ENCODE measurements around the gene LRRC47.

Gene LRRC47

DNA sequence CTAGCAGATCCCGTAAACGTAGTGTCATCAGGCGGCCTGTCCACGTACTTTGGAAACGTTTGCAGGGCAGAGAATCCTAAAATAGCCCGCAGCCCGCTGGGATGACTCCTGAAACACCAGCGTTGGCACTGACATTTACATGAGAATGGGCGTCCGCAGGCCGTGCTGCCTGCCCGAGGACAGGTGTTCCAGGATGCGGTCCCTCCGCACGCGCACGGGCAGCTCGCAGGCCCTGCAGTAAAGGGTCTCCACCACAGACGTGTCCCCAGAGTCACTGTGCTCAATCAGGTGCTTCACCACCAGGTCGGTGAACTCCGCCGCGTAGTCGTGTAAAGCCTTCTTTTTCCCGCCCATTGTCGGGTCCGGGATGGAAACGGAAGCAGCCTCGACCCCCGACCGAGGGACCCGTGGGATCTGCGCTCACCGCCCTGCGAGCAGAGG, 49.9 kb downstream of the LRRC47 start:
- DNase-seq: no peak

DNA sequence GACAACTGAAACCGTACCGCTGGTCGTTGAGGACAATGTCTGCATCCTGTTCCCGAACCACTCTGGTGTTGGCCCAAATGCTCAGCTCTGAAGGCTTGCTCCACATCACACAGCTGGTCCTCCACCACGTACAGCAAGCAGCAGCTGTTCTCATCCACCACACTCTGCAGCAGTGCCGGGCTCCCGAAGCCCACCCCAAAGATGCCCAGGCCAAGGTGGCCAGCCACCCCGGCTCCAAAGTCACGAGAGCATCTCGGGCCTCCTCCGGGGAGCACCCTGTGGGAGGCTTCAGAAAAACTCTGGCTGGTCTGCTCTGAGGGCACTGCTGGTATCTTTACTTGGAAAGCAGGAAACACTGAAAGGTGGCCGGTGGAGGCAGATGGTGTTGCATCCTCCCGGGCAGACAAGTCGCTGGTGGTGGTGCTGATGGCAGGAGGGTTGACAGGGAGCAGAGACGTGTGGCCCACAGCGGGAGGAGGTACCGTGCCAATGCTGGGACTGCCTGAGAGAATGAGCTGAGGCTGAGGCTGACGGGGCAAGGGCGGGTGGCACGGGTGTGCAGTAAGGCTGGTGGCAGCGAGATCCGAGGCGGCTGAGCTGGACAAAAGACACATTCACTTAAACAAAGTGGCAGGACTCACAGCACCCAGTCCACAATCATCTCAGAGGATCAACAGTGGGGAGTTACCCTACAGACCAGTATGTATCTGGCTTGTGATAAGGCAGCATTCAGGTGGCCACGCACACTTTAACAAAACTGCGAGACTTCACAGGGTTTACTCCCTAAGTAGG, 50.5 kb downstream of the LRRC47 start:
- no peak for DNase-seq

DNA sequence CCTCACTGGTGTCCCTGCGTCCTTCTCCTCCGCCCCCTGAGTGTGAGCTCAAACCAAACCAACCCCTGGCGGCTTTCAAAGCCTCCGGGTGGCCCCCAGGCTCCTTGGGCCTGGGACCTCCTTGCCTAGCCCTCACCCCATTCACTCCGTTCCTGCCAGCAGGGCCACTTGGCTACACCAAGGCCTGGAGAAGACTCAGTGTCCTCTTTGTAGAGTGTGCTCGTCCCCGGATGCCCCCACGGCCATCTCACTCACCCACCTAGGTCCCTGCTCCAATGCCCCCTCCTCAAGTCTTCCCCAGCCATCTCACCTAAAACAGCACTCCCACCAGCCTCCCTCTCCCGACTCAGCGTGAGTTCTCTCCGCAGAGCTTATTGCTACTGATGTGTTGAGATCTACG, 51.2 kb downstream of the LRRC47 start:
- DNase-seq: no peak

DNA sequence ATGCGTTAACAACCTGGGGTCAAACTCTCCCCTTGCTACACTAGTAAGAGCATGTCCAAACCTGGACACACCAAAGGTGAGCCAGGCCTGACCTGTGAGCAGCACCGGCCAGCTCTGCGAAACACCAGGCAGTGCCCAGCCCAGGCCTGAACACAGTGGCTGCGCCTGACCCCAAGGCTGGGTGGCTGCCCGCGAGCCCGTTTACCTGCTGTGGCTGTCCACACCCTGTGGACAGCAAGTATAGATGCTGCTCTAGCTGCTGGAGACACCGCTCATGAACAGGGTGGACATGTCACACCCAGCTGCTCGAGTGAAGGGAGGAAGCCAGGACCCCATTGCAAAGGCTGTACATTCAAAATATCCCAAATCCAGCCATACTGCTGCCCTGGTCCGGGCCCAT, 51.7 kb downstream of the LRRC47 start:
- no peak for DNase-seq

DNA sequence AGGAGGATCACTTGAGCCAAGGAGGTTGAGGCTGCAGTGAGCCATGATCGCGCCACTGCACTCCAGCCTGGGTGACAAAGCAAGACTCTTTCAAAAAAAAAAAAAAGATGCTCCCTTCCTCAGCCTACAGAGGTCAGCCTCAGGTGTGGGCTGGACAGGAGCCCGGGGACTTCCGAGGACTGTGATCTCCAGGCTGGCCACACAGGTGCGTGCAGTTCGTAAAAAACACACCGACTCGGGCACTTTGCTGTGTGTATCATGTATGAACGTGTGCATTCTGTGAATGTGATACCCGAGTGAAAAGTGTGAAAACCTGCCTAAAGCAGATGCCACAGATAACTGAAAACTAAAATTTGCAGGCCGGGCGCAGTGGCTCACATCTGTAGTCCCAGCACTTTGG, 52.5 kb downstream of the LRRC47 start:
- DNase-seq: no peak

DNA sequence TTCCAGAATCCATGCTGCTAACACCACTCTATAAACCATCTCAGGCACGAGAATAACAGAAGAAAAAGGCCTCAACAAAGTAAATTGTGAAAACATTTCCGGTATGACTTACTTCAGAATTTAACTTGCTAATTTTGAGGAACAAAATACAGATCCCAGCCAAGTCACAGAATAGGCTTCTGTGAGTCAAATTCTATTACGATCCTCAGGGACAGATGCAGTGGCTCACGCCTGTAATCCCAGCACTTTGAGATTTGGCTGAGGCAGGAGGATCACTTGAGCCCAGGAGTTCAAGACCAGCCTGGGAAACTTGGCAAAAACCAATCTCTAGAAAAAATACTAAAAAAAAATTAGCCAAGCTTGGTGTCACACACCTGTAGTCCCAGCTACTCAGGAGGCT, 52.9 kb downstream of the LRRC47 start:
- no peak for DNase-seq

DNA sequence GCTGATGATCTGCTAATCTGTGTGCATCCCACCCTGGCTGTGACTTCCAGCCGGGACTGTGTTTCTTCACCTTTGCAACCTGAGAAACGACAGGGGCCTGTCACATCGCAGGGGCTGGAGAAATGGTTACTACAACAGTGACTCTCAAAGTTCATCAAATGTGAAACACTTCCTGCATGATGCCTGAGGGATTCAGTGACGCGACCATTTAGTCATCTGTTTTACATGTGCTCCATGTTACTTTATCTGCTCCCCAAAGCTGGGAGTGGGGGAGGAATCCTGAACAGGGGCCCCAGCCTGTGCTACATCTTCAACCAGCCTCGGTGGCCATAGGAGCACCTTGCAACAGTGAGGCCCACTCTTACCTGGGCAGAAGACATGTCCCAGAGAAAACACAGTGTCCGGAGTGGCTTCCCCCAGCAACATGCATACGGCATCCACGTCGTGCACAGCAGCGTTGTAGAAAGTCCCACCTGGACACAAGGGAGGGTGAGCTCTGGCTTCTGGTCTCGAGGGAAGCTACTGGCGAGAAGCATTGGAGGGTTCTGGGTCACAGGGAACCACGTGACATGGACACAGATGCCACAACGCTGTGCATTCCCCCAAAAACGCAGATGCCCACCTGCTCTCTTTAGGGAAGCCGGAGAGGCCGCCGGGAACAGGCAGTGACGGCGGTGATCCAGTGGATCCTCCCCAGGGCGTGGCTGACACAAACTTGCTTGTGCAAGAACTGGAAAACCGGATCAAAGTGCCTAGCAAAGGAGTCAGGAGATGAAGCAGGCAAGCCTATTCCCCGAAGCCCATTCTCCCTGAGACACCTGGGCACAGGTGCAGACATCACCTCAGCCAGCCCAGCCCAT, 53.6 kb downstream of the LRRC47 start:
- no peak for DNase-seq

DNA sequence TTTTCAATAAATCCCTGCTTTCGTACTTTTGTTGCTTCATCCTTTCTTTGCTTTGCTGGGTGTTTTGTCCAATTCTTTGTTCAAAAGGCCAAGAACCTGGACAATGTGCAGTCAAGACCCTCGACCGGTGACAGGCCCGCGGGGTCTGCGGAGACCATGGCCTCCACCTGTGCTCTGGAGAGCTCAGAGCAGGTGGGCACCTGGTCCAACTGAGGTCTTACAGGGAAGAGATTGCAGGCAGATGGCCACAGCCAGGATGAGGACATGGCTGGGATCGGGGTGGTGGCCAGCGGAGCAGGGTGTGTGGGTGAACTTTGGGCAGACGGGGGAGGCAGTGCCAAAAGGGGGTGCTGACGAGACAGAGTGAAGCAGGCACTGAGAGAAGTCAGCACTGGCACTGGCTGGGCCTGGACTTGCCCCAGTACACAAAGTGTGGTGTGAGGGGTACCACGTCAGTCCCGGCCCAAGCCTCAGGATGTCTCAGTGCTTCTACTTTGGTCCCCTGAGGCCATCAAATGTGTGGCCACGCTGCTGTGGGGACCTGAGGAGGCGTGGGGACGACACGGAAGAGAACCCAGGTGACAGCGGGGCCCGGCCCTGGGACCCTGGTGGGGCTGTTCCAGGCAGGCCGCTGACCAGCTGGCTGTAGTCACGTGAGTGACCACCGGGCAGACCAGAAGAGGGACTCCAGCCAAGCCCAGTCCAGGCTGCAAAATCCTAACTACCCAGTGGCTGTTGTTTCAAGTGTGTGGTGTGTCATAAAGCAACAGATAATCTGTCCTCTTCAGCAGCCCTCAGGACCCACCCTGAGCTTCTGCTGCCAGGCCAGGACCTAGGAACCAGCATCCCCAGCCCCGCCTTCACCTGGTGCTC, 54.5 kb downstream of the LRRC47 start:
- DNase-seq: no peak

DNA sequence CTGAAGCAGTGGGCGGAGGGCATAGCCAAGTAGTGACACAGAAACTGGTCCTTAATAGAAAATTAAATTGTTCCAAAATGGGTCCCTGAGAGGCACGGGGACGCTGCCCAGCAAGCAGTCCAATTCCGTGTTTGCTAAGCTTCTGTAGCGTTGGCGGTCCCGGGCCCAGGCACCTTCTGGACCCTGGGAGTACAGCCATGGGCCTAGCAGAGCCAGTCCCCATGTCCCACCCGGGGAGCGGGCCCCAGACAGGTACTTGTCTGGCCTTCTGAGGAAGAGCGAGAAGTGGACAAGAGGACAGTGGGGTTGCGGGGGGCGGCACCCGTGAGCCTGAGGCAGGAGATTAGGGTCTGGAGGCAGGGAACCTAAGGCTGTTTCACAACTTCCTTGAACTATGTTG, 55.5 kb downstream of the LRRC47 start:
- DNase-seq: no peak

DNA sequence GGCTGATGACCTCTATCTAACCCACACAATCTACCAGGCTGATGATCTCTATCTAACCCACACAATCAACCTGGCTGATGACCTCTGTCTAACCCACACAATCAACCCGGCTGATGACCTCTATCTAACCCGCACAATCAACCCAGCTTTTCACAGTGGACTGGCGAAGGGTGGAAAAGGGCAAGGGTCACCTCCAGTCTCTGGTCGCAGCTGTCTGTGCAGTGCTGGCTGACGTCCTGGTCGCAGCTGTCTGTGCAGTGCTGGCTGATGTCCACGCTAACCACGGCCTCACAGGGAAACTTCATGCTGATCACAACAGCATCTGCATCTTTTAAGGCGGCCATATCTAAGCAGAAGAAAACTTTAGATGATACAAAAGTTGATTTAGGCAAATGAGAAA, 56.3 kb downstream of the LRRC47 start:
- no peak for DNase-seq

DNA sequence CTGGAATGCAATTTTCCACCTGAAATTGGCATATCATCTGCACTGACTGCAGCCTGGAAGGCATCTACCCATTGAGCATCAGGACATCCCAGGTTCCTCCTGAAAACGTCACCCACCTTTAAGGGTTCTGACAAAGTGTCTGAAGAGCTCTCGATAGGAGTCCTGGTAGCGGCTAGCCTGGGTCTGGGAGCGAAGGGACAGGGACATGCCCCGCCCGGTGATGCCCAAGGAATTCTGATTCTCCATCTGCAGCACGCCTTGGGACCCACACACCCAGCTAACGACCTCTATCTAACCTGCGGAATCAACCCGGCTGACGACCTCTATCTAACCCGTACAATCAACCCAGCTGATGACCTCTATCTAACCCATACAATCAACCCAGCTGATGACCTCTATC, 57.4 kb downstream of the LRRC47 start:
- no peak for DNase-seq

DNA sequence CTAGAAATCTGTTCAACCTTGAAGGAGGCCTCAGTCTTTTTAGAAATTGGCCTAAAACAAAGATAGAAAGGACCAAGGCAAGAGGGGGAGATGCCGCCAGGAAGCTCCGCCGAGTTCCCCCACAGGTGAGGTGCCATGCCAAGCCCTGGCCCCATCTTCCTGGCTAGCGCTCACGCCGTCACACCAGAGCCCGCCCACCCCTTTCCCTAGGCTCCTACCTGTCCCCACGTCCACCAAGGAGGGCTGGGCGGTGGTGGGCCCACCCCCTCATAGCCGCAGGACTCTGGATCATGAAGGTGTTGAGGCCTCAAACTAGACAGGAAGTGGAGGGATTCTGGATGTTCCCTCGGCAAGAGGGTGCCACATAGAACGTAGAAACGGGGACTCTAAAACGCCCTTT, 59.6 kb downstream of the LRRC47 start:
- DNase-seq: no peak

DNA sequence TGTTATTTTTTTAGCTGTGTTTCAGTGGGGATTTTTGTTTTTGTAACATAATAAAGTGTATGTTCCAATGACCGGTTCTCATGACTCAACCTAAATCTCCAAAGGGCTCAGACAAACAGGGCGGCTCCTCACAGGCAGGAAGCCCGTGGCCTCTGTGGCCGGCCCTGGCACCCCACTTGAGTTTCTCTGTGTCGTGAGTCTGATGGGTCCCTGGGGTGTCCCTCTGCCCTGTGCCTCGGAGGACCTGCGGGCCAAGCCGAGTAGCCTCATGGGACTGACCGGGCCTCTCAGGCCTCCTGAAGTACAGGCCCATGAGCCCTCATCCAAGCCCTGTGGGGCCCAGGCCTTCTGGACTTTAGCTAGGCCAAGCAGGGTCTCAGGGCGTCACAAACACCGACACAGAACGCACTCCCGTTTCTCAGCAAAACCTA, 60.2 kb downstream of the LRRC47 start:
- DNase-seq: no peak

DNA sequence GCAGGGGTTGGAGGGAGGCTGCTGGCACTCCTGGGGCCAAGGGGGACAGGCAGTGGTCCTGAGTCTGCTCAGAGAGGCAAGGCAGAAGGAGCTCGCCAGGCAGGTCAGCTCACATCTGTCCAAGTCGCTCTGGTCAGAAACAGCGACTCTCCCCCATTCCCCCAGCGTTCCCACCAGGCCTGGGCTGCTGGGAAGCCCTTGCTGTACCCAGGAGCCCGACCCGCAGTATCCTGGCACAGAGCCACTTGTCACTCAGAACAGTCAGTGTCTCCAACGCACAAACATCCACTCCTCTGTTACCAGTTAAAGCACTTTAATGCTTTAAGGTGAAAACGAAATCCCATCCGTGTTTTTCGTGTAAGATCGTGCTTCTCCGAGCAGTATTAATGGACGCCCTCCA, 60.6 kb downstream of the LRRC47 start:
- DNase-seq: no peak

DNA sequence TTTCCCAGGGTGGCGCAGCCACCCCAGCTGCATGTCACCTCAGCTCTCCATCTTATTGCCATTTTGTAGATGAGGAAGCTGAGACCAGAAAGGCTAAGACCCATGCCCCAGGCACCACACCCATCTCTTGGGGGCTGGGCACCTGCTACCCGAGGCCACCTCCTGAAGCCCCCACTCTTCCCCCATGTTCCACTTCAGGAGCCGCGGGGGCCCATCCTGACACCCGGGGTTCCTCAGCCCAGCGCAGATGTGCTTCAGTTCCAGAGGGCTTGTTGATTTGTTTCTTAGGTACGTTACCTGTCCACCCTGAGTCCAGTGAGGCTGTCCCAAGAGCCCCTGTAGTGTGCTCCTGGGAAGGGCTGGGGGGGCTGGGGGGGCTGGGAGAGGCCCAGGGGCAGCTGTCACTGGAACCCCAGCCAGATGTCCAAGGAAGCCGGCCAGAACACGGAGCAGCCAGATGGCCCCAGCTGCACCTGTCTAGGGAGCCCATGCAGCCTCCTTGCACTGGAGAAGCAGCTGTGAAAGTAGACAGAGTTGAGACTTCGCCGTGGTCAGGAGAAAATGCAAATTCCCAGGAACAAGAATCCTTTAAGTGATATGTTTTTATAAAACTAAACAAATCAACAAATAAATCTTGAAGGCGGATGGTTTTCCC, 61.1 kb downstream of the LRRC47 start:
- DNase-seq: no peak

DNA sequence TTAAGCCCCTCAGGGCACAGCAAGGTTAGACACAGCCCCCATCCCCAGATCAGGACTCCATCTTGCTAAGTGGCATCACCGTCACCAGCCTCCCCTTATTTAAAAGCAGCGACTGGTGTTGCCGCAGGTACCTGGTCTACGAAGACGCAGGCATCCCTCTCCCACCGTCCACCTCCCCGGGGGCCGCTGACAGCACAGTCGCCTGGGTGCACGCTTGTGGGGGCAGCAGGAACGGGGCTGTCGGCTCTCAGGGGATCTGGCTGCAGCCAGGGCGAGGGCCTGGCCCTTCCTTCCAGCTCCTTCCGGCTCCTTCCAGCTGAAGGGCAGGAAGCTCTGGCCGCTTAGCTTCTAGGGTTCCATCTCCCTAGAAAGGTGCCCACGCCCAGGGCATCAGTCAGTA, 61.7 kb downstream of the LRRC47 start:
- no peak for DNase-seq

DNA sequence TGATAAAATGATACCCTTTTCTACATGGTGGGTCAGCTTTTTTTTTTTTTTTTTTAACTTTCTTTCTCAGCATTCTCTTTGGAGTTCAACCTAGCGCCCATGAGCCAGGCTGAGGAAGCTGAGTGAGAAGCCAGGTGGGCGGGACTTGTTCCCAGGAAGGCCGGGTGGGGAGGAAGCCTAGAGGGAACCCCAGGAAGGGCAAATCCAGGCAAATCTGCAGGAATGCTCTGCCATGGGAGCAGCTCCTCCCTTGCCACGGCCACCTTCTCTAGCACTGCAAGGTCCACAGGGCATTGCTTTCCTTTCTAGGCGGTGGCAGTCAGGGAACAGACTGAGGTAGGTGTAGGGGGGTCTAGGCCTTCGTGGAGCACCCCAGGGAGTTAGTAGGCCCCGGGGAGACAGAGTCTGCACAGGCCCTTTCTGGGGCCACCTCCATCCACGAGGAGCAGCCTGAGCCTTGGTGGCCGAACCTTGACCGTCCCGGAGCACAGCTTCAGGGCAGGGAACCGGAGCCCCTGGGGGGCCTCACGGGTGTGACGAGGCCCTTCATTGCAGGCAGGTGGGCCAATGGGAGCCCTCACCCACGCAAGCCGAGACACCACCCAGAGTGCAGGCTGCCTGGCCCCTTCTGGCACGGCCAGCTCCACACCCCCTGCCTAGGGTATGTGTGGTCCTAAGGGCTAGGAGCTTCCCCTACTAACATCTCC, 62.3 kb downstream of the LRRC47 start:
- DNase-seq: no peak

DNA sequence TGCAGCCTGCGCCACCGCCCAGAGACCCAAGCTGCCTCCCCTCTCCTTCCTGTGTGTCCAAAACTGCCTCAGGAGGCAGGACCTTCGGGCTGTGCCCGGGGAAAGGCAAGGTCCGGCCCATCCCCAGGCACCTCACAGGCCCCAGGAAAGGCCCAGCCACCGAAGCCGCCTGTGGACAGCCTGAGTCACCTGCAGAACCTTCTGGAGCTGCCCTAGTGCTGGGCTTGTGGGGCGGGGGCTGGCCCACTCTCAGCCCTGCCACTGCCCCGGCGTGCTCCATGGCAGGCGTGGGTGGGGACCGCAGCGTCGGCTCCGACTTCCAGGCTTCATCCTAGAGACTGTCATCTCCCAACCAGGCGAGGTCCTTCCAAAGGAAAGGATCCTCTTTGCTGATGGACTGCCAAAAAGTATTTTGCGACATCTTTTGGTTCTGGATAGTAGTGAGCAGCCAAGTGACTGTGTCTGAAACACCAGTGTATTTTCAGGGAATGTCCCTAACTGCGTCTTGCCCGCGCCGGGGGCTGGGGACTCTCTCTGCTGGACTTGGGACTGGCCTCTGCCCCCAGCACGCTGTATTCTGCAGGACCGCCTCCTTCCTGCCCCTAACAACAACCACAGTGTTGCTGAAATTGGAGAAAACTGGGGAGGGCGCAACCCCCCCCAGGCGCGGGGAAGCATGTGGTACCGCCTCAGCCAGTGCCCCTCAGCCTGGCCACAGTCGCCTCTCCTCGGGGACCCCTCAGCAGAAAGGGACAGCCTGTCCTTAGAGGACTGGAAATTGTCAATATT, 63.0 kb downstream of the LRRC47 start:
- no peak for DNase-seq

DNA sequence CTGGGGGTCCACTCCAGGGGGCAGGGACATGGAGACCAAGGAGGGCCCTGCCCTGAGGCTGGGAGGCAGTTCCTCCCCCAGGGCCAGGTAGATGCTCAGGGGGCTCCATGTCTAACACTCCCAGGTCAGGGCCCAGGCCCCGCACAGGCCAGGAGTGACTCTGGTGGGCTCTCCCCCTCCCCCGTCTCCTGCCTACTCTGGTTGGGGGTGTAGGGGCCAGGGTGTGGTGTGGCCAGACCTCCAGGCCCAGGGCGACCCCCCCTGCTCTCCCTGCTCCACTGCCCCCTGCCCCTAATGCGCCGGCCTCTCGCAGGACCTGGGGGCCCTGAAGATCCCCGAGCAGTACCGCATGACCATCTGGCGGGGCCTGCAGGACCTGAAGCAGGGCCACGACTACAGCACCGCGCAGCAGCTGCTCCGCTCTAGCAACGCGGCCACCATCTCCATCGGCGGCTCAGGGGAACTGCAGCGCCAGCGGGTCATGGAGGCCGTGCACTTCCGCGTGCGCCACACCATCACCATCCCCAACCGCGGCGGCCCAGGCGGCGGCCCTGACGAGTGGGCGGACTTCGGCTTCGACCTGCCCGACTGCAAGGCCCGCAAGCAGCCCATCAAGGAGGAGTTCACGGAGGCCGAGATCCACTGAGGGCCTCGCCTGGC, 63.7 kb downstream of the LRRC47 start:
- DNase-seq: no peak

DNA sequence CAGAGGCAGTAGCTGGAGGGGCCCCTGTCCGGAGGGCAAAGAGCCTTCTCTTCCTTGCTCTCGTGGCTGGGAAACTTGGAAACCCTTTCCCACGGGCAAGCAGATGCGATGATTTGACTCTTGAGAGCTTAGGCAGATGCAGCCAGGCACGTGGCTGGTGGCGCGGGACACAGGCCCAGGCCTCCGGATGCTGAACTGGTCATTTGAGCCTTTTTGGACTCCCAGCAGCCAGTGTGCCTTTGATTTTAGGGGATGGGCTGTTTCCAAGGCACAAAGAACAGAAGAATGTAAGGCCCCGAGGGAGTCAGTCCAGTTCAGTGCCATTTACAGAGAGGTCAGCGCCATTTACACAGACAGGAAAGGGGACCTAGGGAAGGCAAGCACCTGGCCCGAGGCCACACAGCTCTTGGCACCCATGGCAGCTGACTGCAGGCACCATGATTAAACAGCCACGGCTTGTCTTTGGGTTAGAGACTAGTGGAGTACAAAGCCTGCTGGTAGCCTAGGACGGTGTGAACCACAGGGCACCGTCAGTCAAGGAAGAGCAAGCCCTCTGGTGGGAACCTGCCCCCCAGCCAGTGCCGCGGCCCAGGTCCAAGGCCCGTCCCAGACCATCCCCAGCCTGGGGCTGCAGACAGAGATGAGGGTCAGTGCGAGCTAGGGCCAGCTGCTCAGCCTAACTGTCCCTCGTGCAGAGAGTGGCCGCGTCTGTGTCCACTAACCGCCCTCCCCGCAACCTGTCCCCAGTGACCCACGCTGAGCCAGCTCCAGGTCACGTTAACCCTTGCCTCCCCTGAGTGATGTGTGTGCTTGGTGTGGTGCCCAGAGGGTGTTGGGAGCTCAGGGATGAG, 64.5 kb downstream of the LRRC47 start:
- DNase-seq: no peak
